Panc1 (cell line): ENCODE results near the gene FBXO42. TPM values are rescaled to one million over a fixed set of nuclear protein-coding genes. Genes with fewer than 3 reads are reported as not detected.

Source experiments
- ATAC-seq: fragments of 200-7000 bp; cut with Tn5 transposase; 2 replicates; pipeline ENCODE4 v1.9.1; 2020; ENCODE audit warnings: mild to moderate bottlenecking, moderate library complexity
- BruUV-seq: library from RNA; stranded (reverse); fragments of 400-500 nt; replicated peaks from 2 replicates; lab custom pipeline; 2021; lab: Mats Ljungman, UMichigan
- CTCF ChIA-PET: fragments of 300-600 bp; sonication (Branson Sonifier 250); formaldehyde crosslinking; loops from one replicate; lab custom pipeline; 2022; ENCODE audit warnings: antibody characterized with exemption; lab: Charles Lee
- POLR2A ChIA-PET: fragments of 300-600 bp; sonication (Branson Sonifier 250); formaldehyde crosslinking; loops from one replicate; lab custom pipeline; 2022; ENCODE audit warnings: antibody characterized with exemption; lab: Charles Lee
- DNase-seq: peaks from one replicate; pipeline ENCODE4 v3.0.0-alpha.2; 2010; ENCODE audit warnings: low read depth, low spot score
- H3K27ac ChIP-seq: 2 replicates; pipeline ENCODE4 v1.5.1; 2011; ENCODE audit warnings: mild to moderate bottlenecking, low read length, inconsistent platforms
- H3K27me3 ChIP-seq: fragments of 200-500 bp; sonication (Bioruptor generic); 2 replicates; pipeline ENCODE4 v1.6.0; 2014; ENCODE audit warnings: low read length, inconsistent platforms; ENCODE audit not compliant: control insufficient read depth, insufficient read depth
- H3K36me3 ChIP-seq: fragments of 200-500 bp; sonication (Bioruptor generic); 2 replicates; pipeline ENCODE4 v1.5.1; 2014; ENCODE audit warnings: inconsistent platforms, mild to moderate bottlenecking, low read length, moderate library complexity; ENCODE audit not compliant: control insufficient read depth, insufficient read depth
- H3K4me1 ChIP-seq: 2 replicates; pipeline ENCODE4 v1.5.1; 2011; ENCODE audit warnings: inconsistent platforms, mild to moderate bottlenecking, low read length, moderate library complexity; ENCODE audit not compliant: control insufficient read depth, insufficient read depth
- H3K4me3 ChIP-seq, 2 experiments: 2 replicates each; pipeline ENCODE4 v1.5.1; 2011 to 2012; ENCODE audit warnings: low read depth in 2 of 2, low read length in 2 of 2, mild to moderate bottlenecking in 2 of 2, inconsistent platforms in 1 of 2, moderate library complexity in 1 of 2
- H3K9me3 ChIP-seq: fragments of 200-500 bp; sonication (Bioruptor generic); 2 replicates; pipeline ENCODE4 v1.5.1; 2014; ENCODE audit warnings: low read depth, mild to moderate bottlenecking, inconsistent platforms, low read length, moderate library complexity; ENCODE audit not compliant: control insufficient read depth, insufficient read depth
- CTCF ChIP-seq: fragments of 450-650 bp; IDR thresholded peaks from 2 replicates; pipeline ENCODE4 v1.5.1; 2017; ENCODE audit warnings: mild to moderate bottlenecking
- POLR2AphosphoS5 ChIP-seq: IDR thresholded peaks from 2 replicates; pipeline ENCODE4 v1.6.1; 2012; ENCODE audit warnings: mild to moderate bottlenecking, low read depth, low read length, moderate library complexity
- SIN3A ChIP-seq: IDR thresholded peaks from 2 replicates; pipeline ENCODE4 v1.6.1; 2012; ENCODE audit warnings: low read depth, mild to moderate bottlenecking, low read length, moderate library complexity, borderline replicate concordance; ENCODE audit not compliant: insufficient read depth
- TCF7L2 ChIP-seq: IDR thresholded peaks from 2 replicates; pipeline ENCODE4 v1.6.1; 2011; ENCODE audit warnings: mild to moderate bottlenecking, low read depth, low read length, inconsistent platforms
- in situ Hi-C: cut with HindIII; loops from 2 replicates; pipeline ENCODE4 v1.10.0; 2016; ENCODE audit warnings: low sequenced_read_pairs, low pct_unique_long_range_greater_than_20kb
- intact Hi-C: fragments of 100-400 bp; cut with micrococcal nuclease; formaldehyde crosslinking; loops from one replicate; pipeline ENCODE4 v1.10.0; 2022; ENCODE audit not compliant: unreplicated experiment
- total RNA-seq: library from RNA; stranded (reverse); gene quantifications from one replicate; pipeline ENCODE4 v1.2.1, GENCODE V29; 2021; ENCODE audit not compliant: unreplicated experiment
- TF ChIP-seq, protein P1 (sequence below), 2 experiments: IDR thresholded peaks; 2 replicates each; pipeline ENCODE4 v1.6.1; 2011 to 2012; ENCODE audit warnings: low read depth in 2 of 2, control low read depth in 1 of 2, low read length in 1 of 2, mild to moderate bottlenecking in 1 of 2, moderate library complexity in 1 of 2; ENCODE audit not compliant: insufficient read depth in 1 of 2

The FBXO42 gene
- total RNA-seq, 1 experiment from 2014 or later = 25.7 TPM

- H3K4me1 ChIP-seq = peaks cover 2% of the 10 kb centered on the region
- no TSS peak for BruUV-seq
- ATAC-seq (no peak), DNase-seq (no peak)
- H3K9me3 ChIP-seq = no peaks in the 10 kb centered on the region
- intact Hi-C loops = no loop called here
- H3K27ac ChIP-seq = no peak overlapping the region
- H3K36me3 ChIP-seq = peaks cover under 1% of the 10 kb centered on the region; the same call in 1 of the 2 replicates
- no peaks in the 10 kb centered on the region for H3K27me3 ChIP-seq
- no peak overlapping the region for H3K4me3 ChIP-seq
- POLR2A ChIA-PET = no interaction called here
- TF ChIP-seq, protein P1, sequence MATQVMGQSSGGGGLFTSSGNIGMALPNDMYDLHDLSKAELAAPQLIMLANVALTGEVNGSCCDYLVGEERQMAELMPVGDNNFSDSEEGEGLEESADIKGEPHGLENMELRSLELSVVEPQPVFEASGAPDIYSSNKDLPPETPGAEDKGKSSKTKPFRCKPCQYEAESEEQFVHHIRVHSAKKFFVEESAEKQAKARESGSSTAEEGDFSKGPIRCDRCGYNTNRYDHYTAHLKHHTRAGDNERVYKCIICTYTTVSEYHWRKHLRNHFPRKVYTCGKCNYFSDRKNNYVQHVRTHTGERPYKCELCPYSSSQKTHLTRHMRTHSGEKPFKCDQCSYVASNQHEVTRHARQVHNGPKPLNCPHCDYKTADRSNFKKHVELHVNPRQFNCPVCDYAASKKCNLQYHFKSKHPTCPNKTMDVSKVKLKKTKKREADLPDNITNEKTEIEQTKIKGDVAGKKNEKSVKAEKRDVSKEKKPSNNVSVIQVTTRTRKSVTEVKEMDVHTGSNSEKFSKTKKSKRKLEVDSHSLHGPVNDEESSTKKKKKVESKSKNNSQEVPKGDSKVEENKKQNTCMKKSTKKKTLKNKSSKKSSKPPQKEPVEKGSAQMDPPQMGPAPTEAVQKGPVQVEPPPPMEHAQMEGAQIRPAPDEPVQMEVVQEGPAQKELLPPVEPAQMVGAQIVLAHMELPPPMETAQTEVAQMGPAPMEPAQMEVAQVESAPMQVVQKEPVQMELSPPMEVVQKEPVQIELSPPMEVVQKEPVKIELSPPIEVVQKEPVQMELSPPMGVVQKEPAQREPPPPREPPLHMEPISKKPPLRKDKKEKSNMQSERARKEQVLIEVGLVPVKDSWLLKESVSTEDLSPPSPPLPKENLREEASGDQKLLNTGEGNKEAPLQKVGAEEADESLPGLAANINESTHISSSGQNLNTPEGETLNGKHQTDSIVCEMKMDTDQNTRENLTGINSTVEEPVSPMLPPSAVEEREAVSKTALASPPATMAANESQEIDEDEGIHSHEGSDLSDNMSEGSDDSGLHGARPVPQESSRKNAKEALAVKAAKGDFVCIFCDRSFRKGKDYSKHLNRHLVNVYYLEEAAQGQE (IDR thresholded peaks at IDR 0.05; ENCODE audit: insufficient read depth in 1 of 2, low read depth in 2 of 2, low read length in 1 of 2) = no peak
- no peak for TF ChIP-seq CTCF
- TF ChIP-seq SIN3A = no peak
- TF ChIP-seq TCF7L2 = no peak
- no peak for TF ChIP-seq POLR2AphosphoS5
- CTCF ChIA-PET = interaction anchor here (1.2 kb wide), 1 partner anchor 164 kb away, joined by 3 read pairs; no protein-coding TSS in a partner anchor
- in situ Hi-C loops = no loop called here
Observed at GRCh38 chr1:16242556-16243214, 109.6 kb downstream of the FBXO42 start.

DNA sequence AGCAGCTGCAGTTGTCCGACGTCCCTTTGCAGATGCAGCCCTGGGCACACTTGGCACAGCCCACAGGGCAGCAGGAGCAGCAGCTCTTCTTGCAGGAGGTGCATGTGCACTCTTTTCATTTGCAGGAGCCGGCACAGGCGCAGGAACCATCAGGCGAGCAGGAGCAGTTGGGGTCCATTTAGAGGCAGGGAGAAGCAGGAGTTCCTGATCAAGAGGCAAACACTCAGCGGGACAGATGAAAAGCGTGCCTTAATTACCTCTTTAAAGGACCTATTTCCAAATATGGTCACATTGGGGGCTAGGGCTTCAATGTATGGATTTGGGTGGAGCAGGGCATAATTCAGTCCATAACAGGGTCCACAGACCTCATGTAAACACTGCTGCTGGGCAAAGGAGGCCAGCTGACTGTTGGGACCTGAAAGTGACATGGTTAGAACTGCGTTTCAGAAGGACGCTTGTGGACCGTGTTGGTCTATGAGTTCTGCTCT, 111.0 kb downstream of the FBXO42 start:
- BruUV-seq = no TSS peak
- Histone ChIP-seq H3K4me1 (peaks cover 9% of the 10 kb centered on the region), H3K27me3 (no peaks in the 10 kb centered on the region), H3K9me3 (no peaks in the 10 kb centered on the region), H3K36me3 (no peaks in the 10 kb centered on the region), H3K4me3 (no peak overlapping the region), H3K27ac (no peak overlapping the region)
- in situ Hi-C loops (no loop called here), intact Hi-C loops (no loop called here)
- CTCF ChIA-PET = interaction anchor here (0.7 kb wide), 1 partner anchor 153 kb away, joined by 3 read pairs; no protein-coding TSS in a partner anchor
- ATAC-seq = no peak
- POLR2A ChIA-PET = interaction anchor here (0.7 kb wide), 1 partner anchor 146 kb away, joined by 10 read pairs; no protein-coding TSS in a partner anchor
- DNase-seq = no peak
- TF ChIP-seq, protein P1 (IDR thresholded peaks at IDR 0.05; ENCODE audit: insufficient read depth in 1 of 2, low read depth in 2 of 2, low read length in 1 of 2) = no peak
- TF ChIP-seq CTCF = no peak
- TF ChIP-seq POLR2AphosphoS5 = no peak
- no peak for TF ChIP-seq SIN3A
- TF ChIP-seq TCF7L2 = no peak
